ENCODE data around the gene FBLN5.

Gene FBLN5

GRCh38 chr14:91947475-91948184 lies at the start of gene FBLN5:
Gene FBLN5 (minus strand): TSS chr14:91947694. CDS start chr14:91947229, 465 bp downstream.
- DNase-seq (ENCODE audit: low spot score) = peak; percentile 81

DNA sequence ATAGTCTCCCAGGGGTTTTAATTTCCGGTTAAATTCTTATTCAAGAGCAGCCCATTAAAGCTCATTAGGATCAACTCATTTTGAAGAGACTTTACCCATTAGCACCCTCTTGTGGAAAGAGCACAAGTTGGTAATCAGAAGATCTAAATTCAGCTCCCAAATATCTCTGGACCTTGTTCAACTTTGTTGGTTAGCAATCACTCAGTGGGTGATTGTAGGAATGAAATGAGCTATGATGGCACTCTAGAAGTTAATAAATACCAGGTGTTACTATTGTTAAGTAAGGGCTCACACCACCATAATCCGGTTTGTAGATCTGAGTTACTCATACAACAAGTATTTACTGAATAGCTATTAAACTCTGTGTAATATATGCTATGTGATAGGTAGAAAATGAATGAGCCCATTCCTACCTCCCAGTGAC lies 49.5 kb upstream of the FBLN5 start:
- peak; percentile 46 for DNase-seq (ENCODE audit: low spot score)

- no peak for DNase-seq (ENCODE audit: low spot score)
Measured at GRCh38 chr14:91987192-91987591, 39.7 kb upstream of the FBLN5 start.

DNA sequence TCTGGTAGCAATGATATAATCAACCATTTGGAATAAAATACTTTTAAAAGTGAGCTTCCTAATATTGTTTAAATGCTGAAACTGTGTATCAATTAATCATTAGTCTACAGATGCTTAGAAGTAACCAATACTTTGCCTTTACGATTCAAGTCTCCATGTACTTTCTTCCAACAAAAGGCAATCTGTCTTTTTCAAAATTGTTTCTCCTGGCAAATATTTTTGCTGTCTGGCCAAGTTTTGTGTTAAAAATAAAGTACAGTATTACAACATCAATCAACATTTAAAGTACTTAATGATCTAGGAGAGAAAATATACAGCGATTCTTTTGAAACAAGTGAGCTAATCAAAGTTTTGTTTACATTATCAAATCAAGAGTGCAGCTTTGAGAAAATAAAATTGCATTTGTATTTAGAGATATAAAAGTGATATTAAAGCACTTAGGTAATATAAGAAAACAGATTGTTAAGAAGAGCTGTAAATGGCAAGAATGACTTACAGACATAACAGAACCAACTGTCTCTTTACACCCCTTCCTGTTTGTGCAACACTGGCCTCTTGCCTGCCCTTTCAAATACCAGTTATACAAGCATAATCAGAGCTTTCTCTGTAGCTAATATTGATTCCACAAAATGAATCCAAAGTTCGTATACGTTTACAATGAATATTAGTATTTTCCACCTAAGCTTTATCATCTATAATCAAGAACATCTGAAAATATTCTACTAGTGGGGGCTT lies 38.2 kb upstream of the FBLN5 start:
- DNase-seq (ENCODE audit: low spot score) = no peak

DNA sequence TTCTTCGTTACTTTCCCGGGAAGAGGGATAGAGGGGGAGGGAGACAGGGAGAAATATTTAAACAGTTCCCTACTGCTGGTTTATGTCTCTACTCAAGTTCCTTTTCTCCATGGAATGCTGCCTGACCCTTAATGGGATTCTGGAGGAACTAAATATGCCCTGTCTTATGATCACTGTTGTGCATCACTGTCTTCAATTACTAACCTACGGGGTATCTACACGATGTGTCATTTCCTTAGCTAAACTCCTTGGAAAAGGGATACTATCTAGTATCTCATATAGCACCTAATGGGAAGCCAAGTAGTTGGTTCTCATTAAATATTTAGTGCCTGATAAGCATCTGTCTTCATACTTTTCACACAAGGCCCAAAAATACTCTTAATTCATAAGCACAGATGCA lies 37.5 kb upstream of the FBLN5 start:
- no peak for DNase-seq (ENCODE audit: low spot score)

- DNase-seq (ENCODE audit: low spot score) = no peak
Measured at GRCh38 chr14:91983588-91983987, 36.1 kb upstream of the FBLN5 start.

GRCh38 chr14:91980157-91980556 lies 32.7 kb upstream of the FBLN5 start:
- no peak for DNase-seq (ENCODE audit: low spot score)

DNA sequence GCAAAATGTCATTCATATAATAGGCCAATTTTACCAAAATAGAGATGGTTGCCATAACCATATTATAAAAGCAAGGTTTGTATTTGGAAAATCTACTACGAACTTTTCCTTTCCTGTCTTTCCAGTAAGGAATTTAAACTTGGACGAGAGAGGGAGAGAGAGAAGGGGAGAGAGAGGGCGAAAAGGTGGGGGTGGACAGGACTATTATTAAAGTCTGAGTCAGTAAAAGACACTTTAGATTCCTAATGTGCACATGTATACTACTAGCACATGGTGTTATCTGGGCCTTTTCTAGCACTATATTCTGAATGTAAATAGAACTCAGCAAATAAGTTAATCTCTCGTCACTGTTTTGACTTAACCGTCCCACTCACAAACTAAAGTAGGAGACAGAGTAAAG lies 30.4 kb upstream of the FBLN5 start:
- DNase-seq (ENCODE audit: low spot score) = no peak

DNA sequence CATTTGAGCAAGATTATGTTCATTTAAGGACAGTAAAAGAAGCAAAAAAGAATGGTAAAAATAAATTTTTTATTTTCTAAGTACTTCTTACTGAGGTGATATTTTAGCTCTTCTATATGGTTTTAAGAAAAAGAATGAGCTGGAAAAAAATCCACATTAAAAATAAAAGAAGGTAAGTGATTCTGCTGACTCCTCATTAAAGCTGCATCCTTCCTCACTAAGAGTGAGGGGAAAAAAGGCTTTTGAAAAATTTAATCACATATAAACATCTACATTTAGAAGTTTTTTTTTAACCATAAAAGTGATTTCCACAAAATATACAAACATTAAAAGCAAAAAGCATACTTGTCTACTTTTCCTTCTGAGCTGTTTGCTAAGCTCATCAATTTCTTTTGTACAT lies 28.3 kb upstream of the FBLN5 start:
- no peak for DNase-seq (ENCODE audit: low spot score)

DNA sequence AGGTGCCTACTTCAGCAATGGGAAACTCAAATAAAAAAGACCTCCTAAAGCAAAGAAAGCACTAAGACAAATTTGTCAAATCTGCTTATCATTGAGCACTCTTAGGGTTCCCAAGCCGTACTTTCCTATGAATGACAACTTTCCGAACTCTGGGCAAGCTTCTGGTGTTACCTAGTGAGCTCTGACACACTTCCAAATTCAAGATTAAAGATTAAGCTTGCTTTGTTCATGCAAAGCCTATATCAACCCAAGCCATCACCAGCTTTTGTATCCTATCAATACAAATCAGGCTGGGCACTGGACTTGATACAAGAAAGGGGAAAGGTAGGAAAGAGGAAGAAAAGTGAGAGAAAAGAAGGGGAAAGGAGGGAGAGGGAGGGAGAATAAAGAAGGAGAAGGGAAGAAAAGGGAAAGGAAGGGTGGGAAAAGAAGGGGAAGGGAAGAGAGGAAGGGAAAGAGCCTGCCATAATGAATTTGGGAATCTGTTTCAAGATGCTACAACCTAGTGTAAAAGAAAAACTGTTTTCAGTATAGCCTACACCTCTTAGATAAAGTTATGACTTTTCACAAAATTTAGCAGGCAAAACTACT lies 23.8 kb upstream of the FBLN5 start:
- no peak for DNase-seq (ENCODE audit: low spot score)

- DNase-seq (ENCODE audit: low spot score) = no peak
Measured at GRCh38 chr14:91968280-91968679, 20.8 kb upstream of the FBLN5 start.

- DNase-seq (ENCODE audit: low spot score) = no peak
Measured at GRCh38 chr14:91964724-91965123, 17.2 kb upstream of the FBLN5 start.

DNA sequence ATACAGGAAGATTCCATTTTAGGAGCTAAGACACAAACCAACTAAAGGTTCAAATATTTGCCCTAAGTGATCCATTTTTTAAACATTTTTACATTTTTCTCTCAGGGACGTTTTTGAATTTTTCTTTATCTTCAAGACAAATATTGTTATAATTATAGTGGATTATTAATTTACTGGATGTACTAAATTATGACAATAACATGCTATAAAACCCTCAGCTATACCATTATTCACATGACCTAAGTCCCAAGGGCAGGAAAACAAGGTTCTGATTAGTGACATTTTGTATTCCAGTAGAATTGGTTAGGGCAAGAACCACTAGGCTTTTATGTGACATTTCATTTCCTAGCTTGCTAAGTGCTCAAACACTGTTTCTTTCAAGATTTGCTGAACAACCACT lies 16.5 kb upstream of the FBLN5 start:
- DNase-seq (ENCODE audit: low spot score) = no peak

GRCh38 chr14:91963465-91963864 lies 16.0 kb upstream of the FBLN5 start:
- DNase-seq (ENCODE audit: low spot score) = no peak

DNA sequence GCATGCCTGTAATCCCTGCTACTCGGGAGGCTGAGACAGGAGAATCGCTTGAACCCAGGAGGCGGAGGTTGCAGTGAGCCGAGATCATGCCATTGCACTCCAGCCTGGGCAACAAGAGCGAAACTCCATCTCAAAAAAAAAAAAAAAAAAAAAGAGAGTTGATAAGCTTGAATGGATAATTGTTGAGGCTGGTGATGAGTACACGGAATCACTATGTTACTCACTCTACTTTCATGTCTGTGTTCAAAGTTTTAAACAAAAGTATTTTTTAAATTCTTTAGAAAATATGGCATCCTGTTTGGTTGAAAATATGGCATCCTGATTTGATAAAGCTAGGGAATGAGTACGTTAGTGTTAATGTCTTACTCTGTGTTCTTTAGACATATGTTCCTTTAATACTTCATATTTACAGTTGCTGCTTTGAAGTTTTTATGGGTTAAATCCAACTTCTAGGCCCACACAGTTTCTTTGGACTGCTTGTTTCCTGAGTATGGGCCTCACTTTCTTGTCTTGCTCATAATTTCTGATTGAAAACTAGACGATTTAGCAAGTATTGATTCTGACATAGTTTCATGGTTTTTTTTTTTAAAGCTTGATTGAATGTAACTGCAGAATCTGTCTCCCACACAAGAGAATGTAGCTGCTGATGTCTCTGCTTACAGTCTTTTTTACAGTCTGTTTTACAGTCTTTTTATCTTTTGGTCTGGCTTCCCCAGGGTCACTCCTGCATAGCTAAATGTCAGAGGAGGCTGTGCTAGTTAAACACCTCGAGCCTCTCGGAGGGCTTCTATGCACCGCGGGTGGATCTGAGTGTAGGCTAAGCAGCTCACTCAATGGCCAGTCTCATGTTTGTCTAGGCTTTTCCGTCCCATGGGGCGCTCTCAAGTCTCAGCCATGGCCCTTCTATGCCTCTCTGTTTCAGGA lies 14.1 kb upstream of the FBLN5 start:
- DNase-seq (ENCODE audit: low spot score) = no peak

- no peak for DNase-seq (ENCODE audit: low spot score)
Measured at GRCh38 chr14:91957876-91958313, 10.4 kb upstream of the FBLN5 start.

- no peak for DNase-seq (ENCODE audit: low spot score)
Measured at GRCh38 chr14:91956616-91957015, 9.1 kb upstream of the FBLN5 start.

GRCh38 chr14:91955168-91955567 lies 7.7 kb upstream of the FBLN5 start:
- DNase-seq (ENCODE audit: low spot score) = no peak

DNA sequence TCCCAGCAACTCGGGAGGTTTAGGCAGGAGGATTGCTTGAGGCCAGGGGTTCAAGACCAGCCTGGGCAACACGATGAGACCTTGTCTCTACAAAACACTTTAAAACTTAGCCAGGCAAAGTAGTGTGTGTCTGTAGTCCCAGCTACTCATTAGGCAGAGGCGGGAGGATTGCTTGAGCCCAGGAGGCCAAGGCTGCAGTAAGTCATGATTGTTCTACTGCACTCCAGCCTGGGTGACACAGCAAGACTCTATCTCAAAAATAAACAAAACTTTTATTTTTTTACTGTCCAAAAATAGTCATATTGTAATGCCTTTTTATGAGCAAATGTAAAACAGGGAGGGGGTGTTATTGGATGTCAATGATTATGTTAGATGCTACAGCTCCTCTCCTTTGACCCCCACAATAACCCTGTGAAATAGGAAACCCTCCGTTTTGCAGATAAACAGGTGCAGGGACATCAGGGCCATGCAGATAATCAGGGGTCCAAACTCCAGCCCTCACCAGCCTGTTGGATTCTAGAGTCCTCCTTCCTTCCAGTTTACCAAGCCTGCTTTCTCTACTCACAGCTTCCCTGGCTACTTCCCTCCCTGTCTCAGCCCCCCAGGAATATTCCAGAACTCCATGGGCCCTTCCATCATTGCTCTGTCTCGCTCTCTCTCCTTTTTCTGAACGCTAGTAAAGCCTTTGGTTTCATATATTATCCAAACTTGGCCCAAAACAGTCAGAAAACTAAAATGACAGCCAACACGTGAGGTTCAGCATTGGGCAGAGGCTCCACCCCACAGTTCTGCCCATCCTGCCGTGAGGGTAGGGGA lies 5.9 kb upstream of the FBLN5 start:
- DNase-seq (ENCODE audit: low spot score) = no peak

- no peak for DNase-seq (ENCODE audit: low spot score)
Measured at GRCh38 chr14:91946622-91947474, 646 bp downstream of the FBLN5 start.

All from iPS-NIHi11 (cell line).